Panc1 (cell line): Measurements from ENCODE around the gene DIAPH2.

ENCODE experiments used
- SIN3A ChIP-seq: IDR thresholded peaks from 2 replicates; pipeline ENCODE4 v1.6.1; 2012; ENCODE audit warnings: low read depth, mild to moderate bottlenecking, low read length, moderate library complexity, borderline replicate concordance; ENCODE audit not compliant: insufficient read depth
- TCF7L2 ChIP-seq: IDR thresholded peaks from 2 replicates; pipeline ENCODE4 v1.6.1; 2011; ENCODE audit warnings: mild to moderate bottlenecking, low read depth, low read length, inconsistent platforms
- TF ChIP-seq, protein P1 (sequence below): fragments of 450-650 bp; IDR thresholded peaks from 2 replicates; pipeline ENCODE4 v1.5.1; 2017; ENCODE audit warnings: mild to moderate bottlenecking
- TF ChIP-seq, protein P2 (sequence below), 2 experiments: IDR thresholded peaks; 2 replicates each; pipeline ENCODE4 v1.6.1; 2011 to 2012; ENCODE audit warnings: low read depth in 2 of 2, control low read depth in 1 of 2, low read length in 1 of 2, mild to moderate bottlenecking in 1 of 2, moderate library complexity in 1 of 2; ENCODE audit not compliant: insufficient read depth in 1 of 2

DNA sequence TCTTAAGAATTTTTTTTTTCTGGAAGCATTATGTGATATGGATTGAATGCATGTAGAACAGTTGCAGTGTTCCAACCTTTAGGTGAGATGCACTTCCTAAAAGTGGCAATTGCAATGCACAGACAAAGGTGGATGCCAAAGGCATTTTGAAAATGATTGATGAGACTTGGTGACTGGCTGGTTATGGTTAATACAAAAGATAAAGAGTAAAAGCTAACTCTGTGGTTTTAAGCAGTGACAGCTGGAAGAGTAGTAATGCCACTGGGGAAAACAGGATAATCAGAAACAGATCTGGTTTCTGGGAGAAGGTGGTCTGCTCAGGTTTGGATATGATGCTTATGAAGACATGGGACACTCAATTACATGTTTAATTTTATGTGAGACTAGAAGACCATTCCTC lies 544.7 kb downstream of the DIAPH2 start:
- TF ChIP-seq, protein P1, sequence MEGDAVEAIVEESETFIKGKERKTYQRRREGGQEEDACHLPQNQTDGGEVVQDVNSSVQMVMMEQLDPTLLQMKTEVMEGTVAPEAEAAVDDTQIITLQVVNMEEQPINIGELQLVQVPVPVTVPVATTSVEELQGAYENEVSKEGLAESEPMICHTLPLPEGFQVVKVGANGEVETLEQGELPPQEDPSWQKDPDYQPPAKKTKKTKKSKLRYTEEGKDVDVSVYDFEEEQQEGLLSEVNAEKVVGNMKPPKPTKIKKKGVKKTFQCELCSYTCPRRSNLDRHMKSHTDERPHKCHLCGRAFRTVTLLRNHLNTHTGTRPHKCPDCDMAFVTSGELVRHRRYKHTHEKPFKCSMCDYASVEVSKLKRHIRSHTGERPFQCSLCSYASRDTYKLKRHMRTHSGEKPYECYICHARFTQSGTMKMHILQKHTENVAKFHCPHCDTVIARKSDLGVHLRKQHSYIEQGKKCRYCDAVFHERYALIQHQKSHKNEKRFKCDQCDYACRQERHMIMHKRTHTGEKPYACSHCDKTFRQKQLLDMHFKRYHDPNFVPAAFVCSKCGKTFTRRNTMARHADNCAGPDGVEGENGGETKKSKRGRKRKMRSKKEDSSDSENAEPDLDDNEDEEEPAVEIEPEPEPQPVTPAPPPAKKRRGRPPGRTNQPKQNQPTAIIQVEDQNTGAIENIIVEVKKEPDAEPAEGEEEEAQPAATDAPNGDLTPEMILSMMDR, result no peak
- TF ChIP-seq TCF7L2 (no peak), SIN3A (no peak)
- TF ChIP-seq, protein P2, sequence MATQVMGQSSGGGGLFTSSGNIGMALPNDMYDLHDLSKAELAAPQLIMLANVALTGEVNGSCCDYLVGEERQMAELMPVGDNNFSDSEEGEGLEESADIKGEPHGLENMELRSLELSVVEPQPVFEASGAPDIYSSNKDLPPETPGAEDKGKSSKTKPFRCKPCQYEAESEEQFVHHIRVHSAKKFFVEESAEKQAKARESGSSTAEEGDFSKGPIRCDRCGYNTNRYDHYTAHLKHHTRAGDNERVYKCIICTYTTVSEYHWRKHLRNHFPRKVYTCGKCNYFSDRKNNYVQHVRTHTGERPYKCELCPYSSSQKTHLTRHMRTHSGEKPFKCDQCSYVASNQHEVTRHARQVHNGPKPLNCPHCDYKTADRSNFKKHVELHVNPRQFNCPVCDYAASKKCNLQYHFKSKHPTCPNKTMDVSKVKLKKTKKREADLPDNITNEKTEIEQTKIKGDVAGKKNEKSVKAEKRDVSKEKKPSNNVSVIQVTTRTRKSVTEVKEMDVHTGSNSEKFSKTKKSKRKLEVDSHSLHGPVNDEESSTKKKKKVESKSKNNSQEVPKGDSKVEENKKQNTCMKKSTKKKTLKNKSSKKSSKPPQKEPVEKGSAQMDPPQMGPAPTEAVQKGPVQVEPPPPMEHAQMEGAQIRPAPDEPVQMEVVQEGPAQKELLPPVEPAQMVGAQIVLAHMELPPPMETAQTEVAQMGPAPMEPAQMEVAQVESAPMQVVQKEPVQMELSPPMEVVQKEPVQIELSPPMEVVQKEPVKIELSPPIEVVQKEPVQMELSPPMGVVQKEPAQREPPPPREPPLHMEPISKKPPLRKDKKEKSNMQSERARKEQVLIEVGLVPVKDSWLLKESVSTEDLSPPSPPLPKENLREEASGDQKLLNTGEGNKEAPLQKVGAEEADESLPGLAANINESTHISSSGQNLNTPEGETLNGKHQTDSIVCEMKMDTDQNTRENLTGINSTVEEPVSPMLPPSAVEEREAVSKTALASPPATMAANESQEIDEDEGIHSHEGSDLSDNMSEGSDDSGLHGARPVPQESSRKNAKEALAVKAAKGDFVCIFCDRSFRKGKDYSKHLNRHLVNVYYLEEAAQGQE (IDR thresholded peaks at IDR 0.05; ENCODE audit: insufficient read depth in 1 of 2, low read depth in 2 of 2, low read length in 1 of 2), result no peak
